LNCAP (cell line): ENCODE results near the gene HOXA5.

Experiments used
- TF ChIP-seq, protein P1 (sequence below): fragments of 450-650 bp; IDR thresholded peaks from 2 replicates; pipeline ENCODE4 v1.5.1; 2017; ENCODE audit warnings: mild to moderate bottlenecking

Gene HOXA5

DNA sequence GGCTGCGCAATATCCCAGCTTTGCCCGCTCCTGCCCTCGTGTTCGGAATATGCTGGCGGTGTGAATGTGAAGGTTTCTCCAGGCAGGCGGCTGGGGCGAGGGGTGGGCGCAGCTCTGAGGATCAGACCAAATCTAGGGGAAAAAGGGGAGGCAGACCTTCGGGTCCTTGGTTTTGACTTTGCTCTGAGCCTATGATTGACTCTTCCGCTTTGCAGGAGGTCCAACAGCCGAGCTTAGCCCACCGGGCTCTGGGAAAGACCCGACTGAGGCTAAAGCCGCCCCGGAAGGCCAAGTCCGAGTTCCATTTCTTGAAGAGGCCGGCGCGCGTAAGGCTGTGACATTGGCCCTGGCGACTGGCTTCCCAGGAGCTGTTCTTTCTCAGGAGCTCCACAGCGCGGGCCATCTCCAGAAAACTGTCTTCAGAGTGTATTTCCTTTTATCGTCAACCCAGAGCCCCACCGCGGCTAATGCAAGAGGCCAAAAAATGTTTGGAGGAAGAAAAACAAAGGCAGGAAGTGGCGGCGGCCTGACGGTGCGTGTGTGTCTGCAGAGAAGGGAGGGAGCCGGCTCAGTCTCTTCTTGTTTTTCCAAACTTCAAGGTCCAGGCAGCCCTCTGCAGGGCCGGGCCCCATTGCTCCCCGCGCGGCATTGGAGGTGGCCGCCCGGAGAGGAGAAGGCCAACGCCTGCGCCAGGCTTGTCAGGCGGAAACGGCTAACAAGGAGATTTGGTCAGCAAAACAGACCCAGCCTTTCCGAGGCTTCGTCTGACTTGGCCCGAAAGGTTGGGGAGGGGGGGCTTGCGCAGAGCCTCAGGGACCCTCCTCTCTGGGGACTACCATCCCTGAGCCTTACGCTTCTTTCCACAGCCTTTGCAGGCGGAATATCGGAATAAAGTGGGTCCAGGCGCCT is 45.2 kb upstream of the HOXA5 start:
- TF ChIP-seq, protein P1, sequence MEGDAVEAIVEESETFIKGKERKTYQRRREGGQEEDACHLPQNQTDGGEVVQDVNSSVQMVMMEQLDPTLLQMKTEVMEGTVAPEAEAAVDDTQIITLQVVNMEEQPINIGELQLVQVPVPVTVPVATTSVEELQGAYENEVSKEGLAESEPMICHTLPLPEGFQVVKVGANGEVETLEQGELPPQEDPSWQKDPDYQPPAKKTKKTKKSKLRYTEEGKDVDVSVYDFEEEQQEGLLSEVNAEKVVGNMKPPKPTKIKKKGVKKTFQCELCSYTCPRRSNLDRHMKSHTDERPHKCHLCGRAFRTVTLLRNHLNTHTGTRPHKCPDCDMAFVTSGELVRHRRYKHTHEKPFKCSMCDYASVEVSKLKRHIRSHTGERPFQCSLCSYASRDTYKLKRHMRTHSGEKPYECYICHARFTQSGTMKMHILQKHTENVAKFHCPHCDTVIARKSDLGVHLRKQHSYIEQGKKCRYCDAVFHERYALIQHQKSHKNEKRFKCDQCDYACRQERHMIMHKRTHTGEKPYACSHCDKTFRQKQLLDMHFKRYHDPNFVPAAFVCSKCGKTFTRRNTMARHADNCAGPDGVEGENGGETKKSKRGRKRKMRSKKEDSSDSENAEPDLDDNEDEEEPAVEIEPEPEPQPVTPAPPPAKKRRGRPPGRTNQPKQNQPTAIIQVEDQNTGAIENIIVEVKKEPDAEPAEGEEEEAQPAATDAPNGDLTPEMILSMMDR: no peak

DNA sequence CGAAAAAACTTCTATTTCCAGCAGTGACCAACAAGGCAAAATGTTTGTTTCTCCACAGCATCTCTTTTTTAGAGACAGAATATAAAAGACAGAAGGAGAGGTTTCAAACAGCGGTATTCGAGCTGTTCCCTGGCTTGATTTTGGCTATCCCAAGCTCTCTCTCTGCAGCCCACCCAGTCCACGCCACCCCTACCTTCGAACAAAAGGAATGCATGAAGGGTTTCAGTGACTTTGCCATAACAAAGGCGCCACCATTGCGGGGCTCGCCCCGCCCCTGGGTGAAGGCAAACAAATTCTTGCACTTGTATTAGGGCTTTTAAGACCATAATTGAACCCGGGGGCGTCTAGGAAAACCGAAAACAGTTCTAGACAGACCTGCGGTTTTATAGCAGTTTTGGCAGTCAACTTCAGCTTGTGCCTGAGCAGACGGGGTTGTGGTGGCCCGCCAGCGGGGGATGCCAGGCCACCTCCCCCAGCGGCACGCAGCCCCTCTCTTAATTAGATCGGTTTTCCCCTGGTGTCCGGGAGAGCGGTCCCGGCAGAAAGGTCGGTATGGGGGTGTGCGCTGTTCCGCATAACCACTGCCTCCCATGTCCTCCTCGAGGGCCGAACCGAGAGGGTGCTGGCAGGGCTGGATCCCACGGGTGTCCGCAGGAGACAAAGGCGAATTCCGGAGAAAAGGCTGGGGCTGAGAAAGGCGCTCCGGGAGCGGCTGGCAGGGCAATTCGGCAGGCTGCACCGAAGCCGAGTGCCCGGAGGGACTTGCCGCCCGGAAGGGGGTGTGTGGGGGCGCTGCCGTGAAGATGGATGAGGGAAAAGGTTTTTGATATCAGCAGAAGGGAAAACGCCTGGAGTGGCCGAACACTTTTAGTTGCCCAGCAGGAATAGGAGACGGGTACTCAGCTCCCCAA is 44.2 kb upstream of the HOXA5 start:
- TF ChIP-seq, protein P1: no peak

DNA sequence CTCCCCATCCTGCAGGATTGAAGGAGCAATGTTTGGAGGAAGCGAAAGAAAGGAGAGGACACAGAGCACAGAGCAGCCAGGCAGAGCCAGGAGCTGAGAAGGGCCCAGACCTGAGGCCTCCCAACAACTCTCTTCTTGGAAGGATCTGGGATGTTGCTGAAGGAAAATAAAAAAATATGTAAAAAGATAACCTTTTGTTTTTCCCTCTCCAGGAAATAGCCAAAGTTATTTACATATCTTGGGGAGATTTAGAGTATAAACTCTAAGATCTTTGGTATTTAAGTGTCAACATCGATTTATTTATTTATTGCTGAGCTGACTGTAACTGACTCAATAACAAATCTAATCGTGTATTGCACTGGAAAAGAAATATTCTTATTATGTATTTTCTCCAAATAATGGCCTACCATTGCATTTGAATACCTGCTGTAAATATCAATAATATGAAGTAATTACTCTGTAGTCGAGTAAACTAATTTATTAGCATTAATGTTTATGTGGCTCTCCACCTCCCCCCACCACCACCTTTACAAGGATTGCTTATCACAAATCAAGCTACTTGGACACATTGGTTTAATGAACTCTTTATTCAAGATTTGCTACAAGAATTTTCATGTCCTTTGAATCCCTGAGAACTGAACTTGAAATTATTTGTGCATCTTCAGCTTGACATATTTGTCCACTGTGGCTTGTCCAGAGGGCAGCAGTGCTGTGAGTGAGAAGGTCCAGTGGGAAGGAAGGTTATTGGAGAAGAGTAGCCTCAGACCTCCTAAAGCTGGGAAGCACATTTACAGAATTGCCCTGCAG is 43.4 kb upstream of the HOXA5 start:
- TF ChIP-seq, protein P1: no peak

DNA sequence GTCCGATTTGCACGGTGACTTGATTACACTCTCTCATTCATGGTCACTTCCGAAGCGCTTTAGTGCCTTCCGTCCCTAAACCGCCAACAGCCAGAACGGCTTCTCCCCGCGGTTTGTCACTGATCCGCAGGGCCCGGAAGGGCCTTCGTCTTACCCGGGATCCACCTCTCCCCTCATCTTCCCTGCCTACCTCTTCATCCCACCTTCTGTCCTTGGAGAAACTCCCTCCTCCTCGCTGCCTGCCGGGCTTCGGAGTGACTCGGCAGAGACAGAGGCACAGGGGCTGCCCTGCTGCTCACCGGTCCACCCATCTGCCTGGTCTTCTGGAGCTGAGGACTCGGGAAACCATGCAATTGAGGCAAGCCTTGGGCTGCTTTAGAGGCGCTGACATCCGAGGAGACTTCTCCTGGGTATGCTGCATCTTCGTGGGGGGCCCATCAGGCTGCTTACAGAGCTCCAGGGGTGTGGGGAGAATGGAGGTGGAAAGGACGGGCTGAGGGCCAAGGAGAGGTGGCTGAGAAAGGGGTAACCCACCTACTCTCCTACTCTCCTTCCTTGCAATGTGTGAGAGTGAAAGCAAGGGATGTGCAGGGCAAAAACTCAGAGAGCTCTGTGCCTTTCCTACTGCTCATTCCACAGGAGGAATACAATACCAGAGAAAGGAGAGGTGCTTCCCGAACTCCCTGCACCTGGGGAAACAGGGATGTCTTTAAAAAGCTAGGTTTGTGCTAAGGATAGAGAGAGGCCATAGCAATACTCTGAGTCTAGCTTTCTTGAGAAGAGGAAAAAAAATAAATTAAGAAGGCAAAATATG is 42.6 kb upstream of the HOXA5 start:
- TF ChIP-seq, protein P1: no peak

DNA sequence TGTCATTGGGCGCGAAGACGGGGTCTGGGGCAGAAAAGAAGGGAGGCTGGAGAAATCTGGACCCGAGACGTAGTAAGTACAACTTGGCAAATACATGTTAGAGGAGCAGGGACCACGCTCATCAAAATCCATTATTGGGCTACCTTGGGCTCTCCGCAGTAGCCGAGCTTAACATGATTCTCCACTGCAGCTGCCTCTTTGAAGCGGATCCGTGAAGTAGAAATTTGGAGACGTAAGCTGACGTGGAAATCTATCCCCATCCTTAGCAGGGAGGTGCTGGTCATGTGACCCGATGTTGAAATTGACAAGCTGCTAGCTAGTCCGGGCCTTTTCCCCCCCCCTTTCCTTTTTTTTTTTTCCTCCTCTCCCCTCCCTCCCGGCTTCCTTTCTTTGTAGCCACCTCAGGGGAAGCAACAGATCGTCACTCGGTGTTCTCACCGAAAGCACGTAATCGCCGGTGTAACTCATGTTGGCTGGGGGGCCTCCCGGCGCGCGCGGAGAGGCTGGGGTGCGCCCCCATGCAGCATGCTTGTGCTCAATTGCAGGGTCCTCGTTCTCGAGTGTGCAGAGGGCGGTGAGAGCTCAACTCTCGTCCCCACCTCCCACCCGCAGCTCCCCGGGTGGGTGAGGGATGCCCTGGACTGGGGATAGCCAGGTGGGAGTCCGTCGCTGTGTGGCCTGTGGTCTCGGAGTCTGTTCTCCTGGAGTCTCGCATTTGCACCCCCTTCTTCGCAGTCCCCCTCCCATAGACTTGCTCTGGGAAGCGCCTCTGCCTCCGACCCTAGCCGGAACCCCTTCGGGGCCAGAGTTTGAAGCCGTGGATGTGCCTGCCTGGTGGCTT is 41.8 kb upstream of the HOXA5 start, which contains the start of gene HOXA11:
Gene HOXA11 (minus strand): TSS at position 220 of the 841 bp plus-strand sequence. CDS start 88 bp downstream, at position 132.
- TF ChIP-seq, protein P1: no peak

DNA sequence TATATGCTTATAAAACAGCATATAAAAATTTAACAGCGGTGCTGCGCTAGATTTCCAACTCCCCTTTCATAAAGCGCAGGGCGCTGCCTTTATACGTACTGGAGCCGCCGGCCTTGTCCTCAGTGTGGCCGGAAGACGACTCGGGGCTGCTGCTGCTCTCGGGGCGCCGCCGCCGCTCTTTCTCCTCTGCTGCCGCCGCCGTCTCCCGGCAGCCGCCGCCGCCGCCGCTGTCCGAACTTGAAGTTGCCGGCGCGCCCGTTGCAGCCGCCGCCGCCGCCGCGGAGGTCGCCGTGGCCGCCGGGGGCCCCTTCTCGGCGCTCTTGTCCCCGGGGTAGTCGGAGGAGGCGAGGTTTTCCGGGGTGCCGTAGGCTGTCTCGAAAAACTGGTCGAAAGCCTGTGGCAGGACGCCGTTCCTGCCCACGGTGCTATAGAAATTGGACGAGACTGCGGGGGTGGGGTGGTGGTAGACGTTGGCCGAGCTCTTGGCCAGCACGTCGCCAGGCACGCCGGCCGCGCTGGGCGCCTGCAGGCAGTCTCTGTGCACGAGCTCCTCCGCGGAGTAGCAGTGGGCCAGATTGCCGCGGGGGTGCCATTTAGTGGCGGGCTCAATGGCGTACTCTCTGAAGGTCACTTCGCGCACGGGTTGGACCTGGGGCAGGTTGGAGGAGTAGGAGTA is 41.0 kb upstream of the HOXA5 start:
- TF ChIP-seq, protein P1: no peak
